Liver (tissue), 9 donors: Measurements from ENCODE around the gene KIRREL3. TPM values are rescaled to one million over a fixed set of nuclear protein-coding genes. Genes with fewer than 3 reads are reported as not detected.

Experiments
- DNase-seq: peaks from one replicate; pipeline ENCODE4 v3.0.0-alpha.2; 2017; ENCODE audit warnings: low spot score
- H3K27ac ChIP-seq, 2 donors: one replicate each; pipeline ENCODE4 v1.7.0; 2013; ENCODE audit warnings: inconsistent platforms in 2 of 2, low read length in 2 of 2, control low read depth in 1 of 2, low read depth in 1 of 2, mild to moderate bottlenecking in 1 of 2
- H3K27me3 ChIP-seq, 4 donors: one replicate each; pipeline versions ENCODE4 v1.6.1 to v1.7.0; 2013; ENCODE audit warnings: low read length in 3 of 4, inconsistent platforms in 1 of 4, mild to moderate bottlenecking in 1 of 4, moderate library complexity in 1 of 4; ENCODE audit not compliant: control insufficient read depth in 4 of 4, insufficient read depth in 4 of 4
- H3K36me3 ChIP-seq, 4 donors: one replicate each; pipeline versions ENCODE4 v1.6.1 to v1.7.0; 2013; ENCODE audit warnings: low read length in 3 of 4, mild to moderate bottlenecking in 3 of 4, low read depth in 1 of 4, moderate library complexity in 1 of 4; ENCODE audit not compliant: control insufficient read depth in 4 of 4, insufficient read depth in 3 of 4
- H3K4me1 ChIP-seq, 4 donors: one replicate each; pipeline versions ENCODE4 v1.6.1 to v1.7.0; 2013; ENCODE audit warnings: low read length in 3 of 4, mild to moderate bottlenecking in 3 of 4, moderate library complexity in 1 of 4; ENCODE audit not compliant: control insufficient read depth in 4 of 4, insufficient read depth in 4 of 4
- H3K4me3 ChIP-seq, 3 donors: one replicate each; pipeline versions ENCODE4 v1.6.1 to v1.7.0; 2013; ENCODE audit warnings: low read length in 3 of 3, control low read depth in 1 of 3, low read depth in 1 of 3, mild to moderate bottlenecking in 1 of 3
- H3K9ac ChIP-seq, 2 donors: one replicate each; pipeline ENCODE4 v1.7.0; 2013; ENCODE audit warnings: low read length in 2 of 2, mild to moderate bottlenecking in 2 of 2, moderate library complexity in 2 of 2, control low read depth in 1 of 2, low read depth in 1 of 2
- H3K9me3 ChIP-seq, 4 donors: one replicate each; pipeline versions ENCODE4 v1.6.1 to v1.7.0; 2013; ENCODE audit warnings: low read length in 3 of 4; ENCODE audit not compliant: control insufficient read depth in 4 of 4
- ATF3 ChIP-seq: IDR thresholded peaks from 2 replicates; pipeline ENCODE4 v1.6.1; 2016; ENCODE audit warnings: antibody characterized with exemption
- CTCF ChIP-seq: fragments of 150-350 bp; IDR thresholded peaks from 2 replicates; pipeline ENCODE4 v1.5.1; 2017; ENCODE audit warnings: improper control_type of control experiment, low read depth, low read length; ENCODE audit not compliant: missing input control
- EGR1 ChIP-seq, 2 donors: IDR thresholded peaks; 2 replicates each; pipeline ENCODE4 v1.6.1; 2016 to 2018; ENCODE audit warnings: antibody characterized with exemption in 2 of 2, low read depth in 2 of 2
- FOXA1 ChIP-seq: IDR thresholded peaks from 2 replicates; pipeline ENCODE4 v1.6.1; 2016; ENCODE audit warnings: antibody characterized with exemption
- FOXA2 ChIP-seq: IDR thresholded peaks from 2 replicates; pipeline ENCODE4 v1.6.1; 2016; ENCODE audit warnings: antibody characterized with exemption
- GABPA ChIP-seq, 2 donors: IDR thresholded peaks in 1 of 2; conservative IDR thresholded peaks in 1 of 2; 2 replicates each; pipeline ENCODE4 v1.6.1; 2016; ENCODE audit warnings: antibody characterized with exemption in 2 of 2, mild to moderate bottlenecking in 1 of 2, moderate library complexity in 1 of 2
- HNF4A ChIP-seq, 2 donors: conservative IDR thresholded peaks; 2 replicates each; pipeline ENCODE4 v1.6.1; 2016; ENCODE audit warnings: antibody characterized with exemption in 2 of 2, mild to moderate bottlenecking in 2 of 2
- JUND ChIP-seq, 2 donors: IDR thresholded peaks; 2 replicates each; pipeline ENCODE4 v1.6.1; 2016; ENCODE audit warnings: antibody characterized with exemption in 2 of 2
- MAX ChIP-seq: IDR thresholded peaks from 2 replicates; pipeline ENCODE4 v1.6.1; 2016; ENCODE audit warnings: antibody characterized with exemption
- NR2F2 ChIP-seq: IDR thresholded peaks from 2 replicates; pipeline ENCODE4 v1.6.1; 2016; ENCODE audit warnings: antibody characterized with exemption
- RAD21 ChIP-seq, 2 donors: IDR thresholded peaks; 2 replicates each; pipeline ENCODE4 v1.6.1; 2016; ENCODE audit warnings: antibody characterized with exemption in 2 of 2, mild to moderate bottlenecking in 2 of 2
- REST ChIP-seq: IDR thresholded peaks from 2 replicates; pipeline ENCODE4 v1.6.1; 2016; ENCODE audit warnings: antibody characterized with exemption, mild to moderate bottlenecking
- RXRA ChIP-seq, 2 donors: IDR thresholded peaks; 2 replicates each; pipeline ENCODE4 v1.6.1; 2017 to 2018; ENCODE audit warnings: antibody characterized with exemption in 2 of 2, mild to moderate bottlenecking in 1 of 2
- SP1 ChIP-seq: IDR thresholded peaks from 2 replicates; pipeline ENCODE4 v1.6.1; 2018; ENCODE audit warnings: antibody characterized with exemption, mild to moderate bottlenecking
- TAF1 ChIP-seq: conservative IDR thresholded peaks from 2 replicates; pipeline ENCODE4 v1.6.1; 2016; ENCODE audit warnings: antibody characterized with exemption, mild to moderate bottlenecking
- YY1 ChIP-seq: IDR thresholded peaks from 2 replicates; pipeline ENCODE4 v1.6.1; 2016; ENCODE audit warnings: antibody characterized with exemption, mild to moderate bottlenecking
- ZBTB33 ChIP-seq: IDR thresholded peaks from 2 replicates; pipeline ENCODE4 v1.6.1; 2016; ENCODE audit warnings: antibody characterized with exemption
- whole genome bisulfite sequencing: extraction: QIAGEN DNeasy Blood & Tissue Kit; methylation state at CpG from one replicate; pipeline ENCODE4 v1.1.7; 2013; 5-methylcytosine and 5-hydroxymethylcytosine counted together
- polyA plus RNA-seq, 2 donors: library from polyadenylated mRNA; stranded (reverse) in 1 of 2; unstranded in 1 of 2; fragments of 200-250 nt in 1 of 2; fragments of >200 nt in 1 of 2; fragmentation: Nextera tagmentation in 1 of 2; extraction: Ambion mirVana in 1 of 2; gene quantifications; one replicate each; pipeline versions ENCODE4 v1.2.1 to v1.2.3, GENCODE V29; 2013 to 2015
- total RNA-seq, 2 donors: library from RNA; depleted of rRNA; stranded (reverse); fragments of >200 nt; gene quantifications; one replicate each; pipeline ENCODE4 v1.2.3, GENCODE V29; 2014
- donor health status: healthy.
- donor health status: healthy.
- donor health status: healthy.
- donor health status: healthy.
- donor health status: healthy.

The KIRREL3 gene
- total and polyA plus RNA-seq, 4 donors = 0.03 to 0.29 (median 0.08) TPM; not detected in 1

- no peak for DNase-seq
- H3K9me3 ChIP-seq = no peaks in the 10 kb centered on the region
- 70% methylated on average over 5 of the region's 5 CpGs for WGBS
- TF ChIP-seq GABPA (IDR thresholded peaks at IDR 0.05 in 1 of 2, conservative IDR thresholded peaks at IDR 0.05 in 1 of 2) = no peak
- TF ChIP-seq YY1 = no peak
- TF ChIP-seq ATF3 = no peak
- TF ChIP-seq SP1 = no peak
- TF ChIP-seq FOXA1 = no peak
- no peak for TF ChIP-seq REST
- TF ChIP-seq HNF4A (conservative IDR thresholded peaks at IDR 0.05) = no peak
- TF ChIP-seq NR2F2 = no peak
- TF ChIP-seq JUND (IDR thresholded peaks at IDR 0.05) = no peak
- TF ChIP-seq EGR1 (IDR thresholded peaks at IDR 0.05; ENCODE audit: low read depth in 2 of 2) = no peak
- TF ChIP-seq CTCF = no peak
- TF ChIP-seq ZBTB33 = no peak
- no peak for TF ChIP-seq RAD21 (IDR thresholded peaks at IDR 0.05)
- no peak for TF ChIP-seq FOXA2
- no peak for TF ChIP-seq RXRA (IDR thresholded peaks at IDR 0.05)
- TF ChIP-seq TAF1 = no peak
- no peak for TF ChIP-seq MAX
- no peaks in the 10 kb centered on the region for H3K27me3 ChIP-seq
- H3K9ac ChIP-seq = no peak overlapping the region
- peaks cover 0 to 2% (median 0%) of the 10 kb centered on the region in 4 donors for H3K36me3 ChIP-seq
- H3K4me3 ChIP-seq = no peak overlapping the region
- no peaks in the 10 kb centered on the region for H3K4me1 ChIP-seq
- no peak overlapping the region for H3K27ac ChIP-seq
Measured at GRCh38 chr11:126669416-126669815, 331.2 kb downstream of the KIRREL3 start.

- 91% methylated on average over 2 of the region's 2 CpGs for WGBS
- Histone ChIP-seq H3K4me1 (peaks cover 0 to 13% (median 8%) of the 10 kb centered on the region in 4 donors), H3K9ac (no peak overlapping the region), H3K36me3 (peaks cover 0 to 2% (median 0%) of the 10 kb centered on the region in 4 donors), H3K27ac (no peak overlapping the region), H3K9me3 (no peaks in the 10 kb centered on the region), H3K27me3 (no peaks in the 10 kb centered on the region), H3K4me3 (no peak overlapping the region)
- DNase-seq = no peak
- no peak for TF ChIP-seq ZBTB33
- no peak for TF ChIP-seq GABPA (IDR thresholded peaks at IDR 0.05 in 1 of 2, conservative IDR thresholded peaks at IDR 0.05 in 1 of 2)
- TF ChIP-seq YY1 = no peak
- no peak for TF ChIP-seq EGR1 (IDR thresholded peaks at IDR 0.05; ENCODE audit: low read depth in 2 of 2)
- TF ChIP-seq NR2F2 = no peak
- TF ChIP-seq HNF4A (conservative IDR thresholded peaks at IDR 0.05) = no peak
- no peak for TF ChIP-seq JUND (IDR thresholded peaks at IDR 0.05)
- TF ChIP-seq REST = no peak
Measured at GRCh38 chr11:126664643-126665042, 335.9 kb downstream of the KIRREL3 start.
